ENCODE measurements around the gene GSTM3.
"Not testable (repeated sequence)": the region's sequence is repeated elsewhere in the genome, so short reads cannot be mapped to it uniquely, and the experiment has no call there.

The GSTM3 gene

GRCh38 chr1:109769330-109770078 is 28.7 kb upstream of the GSTM3 start:
- Histone ChIP-seq H2AFZ (no peak overlapping the region), H3K9ac (no peak overlapping the region), H3K36me3 (ENCODE audit: control insufficient read depth, insufficient read depth, low read length) (no peaks in the 10 kb centered on the region), H3K9me3 (ENCODE audit: control insufficient read depth, low read length) (no peaks in the 10 kb centered on the region), H3K27ac (no peak overlapping the region), H3K27me3 (ENCODE audit: control insufficient read depth, insufficient read depth, low read length) (no peaks in the 10 kb centered on the region), H3K4me1 (no peaks in the 10 kb centered on the region), H3K4me3 (ENCODE audit: low read depth, low read length) (no peak overlapping the region), H3K79me2 (no peaks in the 10 kb centered on the region), H3K4me2 (ENCODE audit: low read length) (no peak overlapping the region)
- no peak for TF ChIP-seq CTCF (IDR thresholded peaks at IDR 0.05)

- Histone ChIP-seq H3K9me3 (ENCODE audit: control insufficient read depth, low read length) (no peaks in the 10 kb centered on the region), H3K9ac (no peak overlapping the region), H3K4me2 (ENCODE audit: low read length) (no peak overlapping the region), H3K4me3 (ENCODE audit: low read depth, low read length) (no peak overlapping the region), H3K27me3 (ENCODE audit: control insufficient read depth, insufficient read depth, low read length) (no peaks in the 10 kb centered on the region), H3K27ac (no peak overlapping the region), H2AFZ (no peak overlapping the region), H3K79me2 (no peaks in the 10 kb centered on the region), H3K4me1 (no peaks in the 10 kb centered on the region), H3K36me3 (ENCODE audit: control insufficient read depth, insufficient read depth, low read length) (no peaks in the 10 kb centered on the region)
- no peak for TF ChIP-seq CTCF (IDR thresholded peaks at IDR 0.05)
Measured at GRCh38 chr1:109768820-109769219, 28.0 kb upstream of the GSTM3 start.

- Histone ChIP-seq H3K27ac (no peak overlapping the region), H3K4me1 (no peaks in the 10 kb centered on the region), H3K27me3 (ENCODE audit: control insufficient read depth, insufficient read depth, low read length) (no peaks in the 10 kb centered on the region), H3K4me3 (ENCODE audit: low read depth, low read length) (no peak overlapping the region), H2AFZ (no peak overlapping the region), H3K79me2 (no peaks in the 10 kb centered on the region), H3K4me2 (ENCODE audit: low read length) (no peak overlapping the region), H3K9ac (no peak overlapping the region), H3K36me3 (ENCODE audit: control insufficient read depth, insufficient read depth, low read length) (no peaks in the 10 kb centered on the region), H3K9me3 (ENCODE audit: control insufficient read depth, low read length) (no peaks in the 10 kb centered on the region)
- no peak for TF ChIP-seq CTCF (IDR thresholded peaks at IDR 0.05)
Measured at GRCh38 chr1:109768335-109768650, 27.5 kb upstream of the GSTM3 start.

- no peak overlapping the region for H3K4me2 ChIP-seq (ENCODE audit: low read length)
- H3K27ac ChIP-seq = no peak overlapping the region
- no peaks in the 10 kb centered on the region for H3K27me3 ChIP-seq (ENCODE audit: control insufficient read depth, insufficient read depth, low read length)
- no peaks in the 10 kb centered on the region for H3K79me2 ChIP-seq
- no peaks in the 10 kb centered on the region for H3K4me1 ChIP-seq
- no peak overlapping the region for H2AFZ ChIP-seq
- no peaks in the 10 kb centered on the region for H3K9me3 ChIP-seq (ENCODE audit: control insufficient read depth, low read length)
- H3K9ac ChIP-seq = no peak overlapping the region
- no peaks in the 10 kb centered on the region for H3K36me3 ChIP-seq (ENCODE audit: control insufficient read depth, insufficient read depth, low read length)
- TF ChIP-seq CTCF (IDR thresholded peaks at IDR 0.05) = no peak
- H3K4me3 ChIP-seq (ENCODE audit: low read depth, low read length) = no peak overlapping the region
Measured at GRCh38 chr1:109767637-109768334, 26.9 kb upstream of the GSTM3 start.

GRCh38 chr1:109766991-109767636 is 26.3 kb upstream of the GSTM3 start:
- not testable (repeated sequence) for H3K4me3 ChIP-seq (ENCODE audit: low read depth, low read length); H3K27me3 ChIP-seq (ENCODE audit: control insufficient read depth, insufficient read depth, low read length); H2AFZ ChIP-seq; H3K4me1 ChIP-seq; H3K9me3 ChIP-seq (ENCODE audit: control insufficient read depth, low read length); H3K36me3 ChIP-seq (ENCODE audit: control insufficient read depth, insufficient read depth, low read length); H3K79me2 ChIP-seq; H3K9ac ChIP-seq; H3K4me2 ChIP-seq (ENCODE audit: low read length); H3K27ac ChIP-seq

Measured in parathyroid adenoma (tissue), 2 donors.